Endodermal cell (in vitro differentiated cells): ENCODE results near the gene PTPN9. TPM values are rescaled to one million over a fixed set of nuclear protein-coding genes. Genes with fewer than 3 reads are reported as not detected.
"Not testable (repeated sequence)": the region's sequence is repeated elsewhere in the genome, so short reads cannot be mapped to it uniquely, and the experiment has no call there.

Experiments
- DNase-seq: peaks from one replicate; pipeline ENCODE4 v3.0.0-alpha.2; 2017
- H3K27ac ChIP-seq: 2 replicates; pipeline ENCODE4 v1.5.1; 2013; ENCODE audit warnings: mild to moderate bottlenecking, low read depth, low read length, moderate library complexity
- H3K27me3 ChIP-seq: 2 replicates; pipeline ENCODE4 v1.6.1; 2013; ENCODE audit warnings: mild to moderate bottlenecking, low read length, moderate library complexity; ENCODE audit not compliant: insufficient read depth, control insufficient read depth, poor library complexity, severe bottlenecking
- H3K36me3 ChIP-seq: 2 replicates; pipeline ENCODE4 v1.7.0; 2013; ENCODE audit warnings: mild to moderate bottlenecking, low read length, moderate library complexity; ENCODE audit not compliant: control insufficient read depth, insufficient read depth
- H3K4me1 ChIP-seq: one replicate; pipeline ENCODE4 v1.7.0; 2013; ENCODE audit warnings: low read length; ENCODE audit not compliant: control insufficient read depth, insufficient read depth
- H3K4me3 ChIP-seq: 2 replicates; pipeline ENCODE4 v1.5.1; 2013; ENCODE audit warnings: mild to moderate bottlenecking, low read length, moderate library complexity
- H3K9ac ChIP-seq: 2 replicates; pipeline ENCODE4 v1.6.1; 2013; ENCODE audit warnings: mild to moderate bottlenecking, low read length, moderate library complexity; ENCODE audit not compliant: poor library complexity, severe bottlenecking; ENCODE audit errors: extremely low read depth
- H3K9me3 ChIP-seq: 2 replicates; pipeline ENCODE4 v1.6.1; 2013; ENCODE audit warnings: mild to moderate bottlenecking, low read length, moderate library complexity; ENCODE audit not compliant: control insufficient read depth
- H3K27ac Mint-ChIP-seq: 2 replicates; pipeline ENCODE4 v1.8.0; 2020; ENCODE audit warnings: mixed read lengths
- H3K27me3 Mint-ChIP-seq: 2 replicates; pipeline ENCODE4 v1.8.0; 2021; ENCODE audit warnings: mild to moderate bottlenecking, mixed read lengths; ENCODE audit not compliant: insufficient read depth
- H3K36me3 Mint-ChIP-seq: 2 replicates; pipeline ENCODE4 v1.8.0; 2020; ENCODE audit warnings: low read depth, mixed read lengths
- H3K4me1 Mint-ChIP-seq: 2 replicates; pipeline ENCODE4 v1.8.0; 2020; ENCODE audit warnings: mixed read lengths
- H3K4me3 Mint-ChIP-seq: 2 replicates; pipeline ENCODE4 v1.8.0; 2020; ENCODE audit warnings: mild to moderate bottlenecking, moderate library complexity, mixed read lengths
- H3K9me3 Mint-ChIP-seq: 2 replicates; pipeline ENCODE4 v1.8.0; 2020; ENCODE audit warnings: mild to moderate bottlenecking, mixed read lengths
- WGBS, 2 experiments: methylation state at CpG; one replicate each; pipeline versions ENCODE4 v1.1.5 to v1.1.7; 2013; ENCODE audit warnings: missing lambda C conversion rate in 2 of 2, mixed read lengths in 1 of 2; ENCODE audit not compliant: insufficient coverage in 1 of 2, insufficient read length in 1 of 2; 5-methylcytosine and 5-hydroxymethylcytosine counted together
- total RNA-seq, 2 donors: library from RNA; stranded (reverse); fragmentation: NEBNext Ultra II Directional in 1 of 2; extraction: Animal tissue kit (Norgen Biotek cat#: 25700) in 1 of 2; gene quantifications; 2 replicates in 1 of 2; 3 replicates in 1 of 2; pipeline ENCODE4 v1.2.1, GENCODE V29; 2021
- TF ChIP-seq, protein P1 (sequence below): fragments of 200-600 bp; sonication (generic); conservative IDR thresholded peaks from 2 replicates; pipeline ENCODE4 v1.5.0; 2021; ENCODE audit warnings: antibody characterized with exemption, mild to moderate bottlenecking

The PTPN9 gene
- total RNA-seq, 2 donors from 2014 or later: 49.1 to 53.5 TPM

DNA sequence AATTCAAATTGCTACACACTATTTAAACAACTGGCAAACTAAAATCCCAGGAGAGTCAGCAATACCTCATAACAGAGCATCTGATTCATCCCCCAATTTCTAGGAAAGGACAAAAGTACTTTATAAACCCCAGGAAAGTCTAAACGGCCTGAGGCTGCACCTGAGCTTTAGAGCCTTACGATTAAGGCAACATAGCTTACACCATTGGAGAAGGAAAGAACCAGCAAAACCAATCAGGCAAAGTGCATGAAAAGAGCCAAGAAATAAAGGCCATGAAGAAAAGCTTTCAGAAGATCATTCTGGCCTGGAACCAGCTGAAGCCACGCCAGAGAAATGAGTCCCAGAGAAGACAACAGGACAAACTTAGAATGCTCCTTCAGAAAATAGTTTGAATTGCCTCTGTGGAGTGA, 48.1 kb downstream of the PTPN9 start:
- Histone ChIP-seq H3K27ac (peak overlapping the region; percentile 62), H3K9ac (no peak overlapping the region), H3K4me1 (no peaks in the 10 kb centered on the region), H3K4me3 (no peak overlapping the region), H3K36me3 (peaks cover 33% of the 10 kb centered on the region), H3K9me3 (no peaks in the 10 kb centered on the region), H3K27me3 (no peaks in the 10 kb centered on the region)
- Mint-ChIP-seq H3K36me3 (peaks cover 25% of the 10 kb centered on the region), H3K4me3 (no peak overlapping the region), H3K27me3 (no peaks in the 10 kb centered on the region), H3K9me3 (no peaks in the 10 kb centered on the region), H3K27ac (no peak overlapping the region), H3K4me1 (peaks cover 25% of the 10 kb centered on the region)
- DNase-seq: no peak
- 82 to 87% methylated on average over 3 of the region's 3 CpGs for whole genome bisulfite sequencing, 2 experiments
- TF ChIP-seq, protein P1, sequence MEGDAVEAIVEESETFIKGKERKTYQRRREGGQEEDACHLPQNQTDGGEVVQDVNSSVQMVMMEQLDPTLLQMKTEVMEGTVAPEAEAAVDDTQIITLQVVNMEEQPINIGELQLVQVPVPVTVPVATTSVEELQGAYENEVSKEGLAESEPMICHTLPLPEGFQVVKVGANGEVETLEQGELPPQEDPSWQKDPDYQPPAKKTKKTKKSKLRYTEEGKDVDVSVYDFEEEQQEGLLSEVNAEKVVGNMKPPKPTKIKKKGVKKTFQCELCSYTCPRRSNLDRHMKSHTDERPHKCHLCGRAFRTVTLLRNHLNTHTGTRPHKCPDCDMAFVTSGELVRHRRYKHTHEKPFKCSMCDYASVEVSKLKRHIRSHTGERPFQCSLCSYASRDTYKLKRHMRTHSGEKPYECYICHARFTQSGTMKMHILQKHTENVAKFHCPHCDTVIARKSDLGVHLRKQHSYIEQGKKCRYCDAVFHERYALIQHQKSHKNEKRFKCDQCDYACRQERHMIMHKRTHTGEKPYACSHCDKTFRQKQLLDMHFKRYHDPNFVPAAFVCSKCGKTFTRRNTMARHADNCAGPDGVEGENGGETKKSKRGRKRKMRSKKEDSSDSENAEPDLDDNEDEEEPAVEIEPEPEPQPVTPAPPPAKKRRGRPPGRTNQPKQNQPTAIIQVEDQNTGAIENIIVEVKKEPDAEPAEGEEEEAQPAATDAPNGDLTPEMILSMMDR: no peak

DNA sequence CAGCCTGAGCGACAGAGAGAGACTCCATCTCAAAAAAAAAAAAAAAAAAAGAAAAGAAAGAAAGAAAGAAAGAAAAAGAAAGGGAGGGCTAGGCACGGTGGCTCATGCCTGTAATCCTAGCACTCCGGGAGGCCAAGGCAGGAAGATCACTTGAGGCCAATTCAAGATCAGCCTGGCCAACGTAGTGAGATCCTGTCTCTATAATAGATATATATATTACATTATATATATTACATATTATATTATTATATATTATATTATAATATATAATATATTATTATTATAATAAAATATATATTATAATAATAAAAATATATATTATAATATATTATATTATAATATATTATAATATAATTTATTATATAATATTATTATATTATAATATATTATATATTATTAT, 48.9 kb downstream of the PTPN9 start:
- TF ChIP-seq, protein P1: no peak
- peaks cover 20% of the 10 kb centered on the region for H3K4me1 Mint-ChIP-seq

DNA sequence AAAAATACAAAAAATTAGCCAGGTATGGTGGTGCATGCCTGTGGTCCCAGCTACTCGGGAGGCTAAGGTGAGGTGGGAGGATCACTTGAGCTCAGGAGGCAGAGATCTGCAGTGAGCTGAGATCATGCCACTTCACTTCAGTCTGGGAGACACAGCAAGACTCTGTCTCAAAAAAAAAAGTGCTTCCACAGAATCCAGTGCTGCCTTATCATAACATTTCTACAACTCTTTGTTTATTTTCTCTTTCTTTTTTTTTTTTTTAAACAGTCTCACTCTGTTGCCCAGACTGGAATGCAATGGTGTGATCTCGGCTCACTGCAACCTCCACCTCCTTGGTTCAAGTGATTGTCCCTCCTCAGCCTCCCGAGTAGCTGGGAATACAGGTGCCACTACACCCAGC, 53.4 kb downstream of the PTPN9 start:
- H3K36me3 ChIP-seq: peaks cover 62% of the 10 kb centered on the region
- not testable (repeated sequence) for H3K9me3 Mint-ChIP-seq, H3K27me3 ChIP-seq, H3K4me1 ChIP-seq, H3K4me1 Mint-ChIP-seq, H3K27me3 Mint-ChIP-seq, H3K9me3 ChIP-seq, H3K9ac ChIP-seq, H3K27ac Mint-ChIP-seq, H3K4me3 Mint-ChIP-seq, H3K4me3 ChIP-seq, DNase-seq, H3K27ac ChIP-seq
- WGBS, 2 experiments: 97 to 100% methylated on average over 2 to 3 of the region's 3 CpGs
- peaks cover 60% of the 10 kb centered on the region for H3K36me3 Mint-ChIP-seq

More for the DNA sequence above, 48.9 kb downstream of the PTPN9 start:
- H3K9ac ChIP-seq: no peak overlapping the region
- peaks cover 32% of the 10 kb centered on the region for H3K36me3 Mint-ChIP-seq
- no peak overlapping the region for H3K27ac Mint-ChIP-seq
- no peak overlapping the region for H3K4me3 ChIP-seq
- no peak overlapping the region for H3K4me3 Mint-ChIP-seq
- H3K36me3 ChIP-seq: peaks cover 37% of the 10 kb centered on the region
- no peaks in the 10 kb centered on the region for H3K27me3 Mint-ChIP-seq
- no peak for DNase-seq
- no peaks in the 10 kb centered on the region for H3K9me3 ChIP-seq
- H3K27me3 ChIP-seq: no peaks in the 10 kb centered on the region
- H3K4me1 ChIP-seq: no peaks in the 10 kb centered on the region
- WGBS, 2 experiments: 90% methylated on average over 3 of the region's 4 CpGs; no CpG with 5 or more reads in 1 of the 2 experiments
- no peak overlapping the region for H3K27ac ChIP-seq
- H3K9me3 Mint-ChIP-seq: no peaks in the 10 kb centered on the region

DNA sequence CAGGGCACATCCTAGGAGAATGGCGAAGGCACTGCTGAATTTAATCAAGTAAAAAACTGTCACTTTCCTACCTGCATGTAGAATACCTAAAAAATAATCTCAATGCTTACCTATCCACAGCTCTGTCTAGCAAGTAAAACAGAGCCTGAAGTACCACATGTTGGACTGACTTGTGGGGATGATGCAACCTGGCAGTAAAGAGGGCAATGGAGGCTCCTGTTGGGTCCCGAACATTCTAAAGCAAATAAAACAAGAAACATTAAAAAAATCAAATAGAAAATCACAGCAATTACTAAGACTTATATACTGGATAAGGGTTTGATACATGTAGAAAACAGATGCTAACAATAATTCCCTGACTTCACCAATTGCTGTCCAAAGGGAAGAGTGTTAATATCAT, 56.1 kb downstream of the PTPN9 start:
- H3K4me1 Mint-ChIP-seq: no peaks in the 10 kb centered on the region
- peaks cover 70% of the 10 kb centered on the region for H3K36me3 Mint-ChIP-seq
- Histone ChIP-seq H3K36me3 (peaks cover 74% of the 10 kb centered on the region), H3K27ac (no peak overlapping the region), H3K27me3 (no peaks in the 10 kb centered on the region), H3K9me3 (no peaks in the 10 kb centered on the region), H3K9ac (no peak overlapping the region), H3K4me1 (no peaks in the 10 kb centered on the region), H3K4me3 (no peak overlapping the region)
- 95% methylated on average over 1 of the region's 2 CpGs; no CpG with 5 or more reads in 1 of the 2 experiments for WGBS, 2 experiments
- TF ChIP-seq, protein P1: no peak
- no peaks in the 10 kb centered on the region for H3K9me3 Mint-ChIP-seq
- H3K27me3 Mint-ChIP-seq: no peaks in the 10 kb centered on the region
- DNase-seq: no peak
- no peak overlapping the region for H3K4me3 Mint-ChIP-seq
- H3K27ac Mint-ChIP-seq: no peak overlapping the region
